ENCODE data around the gene ZBTB46. TPM values are rescaled to one million over a fixed set of nuclear protein-coding genes. Genes with fewer than 3 reads are reported as not detected.
A peak's percentile ranks its signal among the peaks of the same experiment; 100 is the strongest.
"Not testable (repeated sequence)": the region's sequence is repeated elsewhere in the genome, so short reads cannot be mapped to it uniquely, and the experiment has no call there.

ZBTB46 gene, protein sequence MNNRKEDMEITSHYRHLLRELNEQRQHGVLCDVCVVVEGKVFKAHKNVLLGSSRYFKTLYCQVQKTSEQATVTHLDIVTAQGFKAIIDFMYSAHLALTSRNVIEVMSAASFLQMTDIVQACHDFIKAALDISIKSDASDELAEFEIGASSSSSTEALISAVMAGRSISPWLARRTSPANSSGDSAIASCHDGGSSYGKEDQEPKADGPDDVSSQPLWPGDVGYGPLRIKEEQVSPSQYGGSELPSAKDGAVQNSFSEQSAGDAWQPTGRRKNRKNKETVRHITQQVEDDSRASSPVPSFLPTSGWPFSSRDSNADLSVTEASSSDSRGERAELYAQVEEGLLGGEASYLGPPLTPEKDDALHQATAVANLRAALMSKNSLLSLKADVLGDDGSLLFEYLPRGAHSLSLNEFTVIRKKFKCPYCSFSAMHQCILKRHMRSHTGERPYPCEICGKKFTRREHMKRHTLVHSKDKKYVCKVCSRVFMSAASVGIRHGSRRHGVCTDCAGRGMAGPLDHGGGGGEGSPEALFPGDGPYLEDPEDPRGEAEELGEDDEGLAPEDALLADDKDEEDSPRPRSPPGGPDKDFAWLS
- 9.0 TPM for total RNA-seq

DNA sequence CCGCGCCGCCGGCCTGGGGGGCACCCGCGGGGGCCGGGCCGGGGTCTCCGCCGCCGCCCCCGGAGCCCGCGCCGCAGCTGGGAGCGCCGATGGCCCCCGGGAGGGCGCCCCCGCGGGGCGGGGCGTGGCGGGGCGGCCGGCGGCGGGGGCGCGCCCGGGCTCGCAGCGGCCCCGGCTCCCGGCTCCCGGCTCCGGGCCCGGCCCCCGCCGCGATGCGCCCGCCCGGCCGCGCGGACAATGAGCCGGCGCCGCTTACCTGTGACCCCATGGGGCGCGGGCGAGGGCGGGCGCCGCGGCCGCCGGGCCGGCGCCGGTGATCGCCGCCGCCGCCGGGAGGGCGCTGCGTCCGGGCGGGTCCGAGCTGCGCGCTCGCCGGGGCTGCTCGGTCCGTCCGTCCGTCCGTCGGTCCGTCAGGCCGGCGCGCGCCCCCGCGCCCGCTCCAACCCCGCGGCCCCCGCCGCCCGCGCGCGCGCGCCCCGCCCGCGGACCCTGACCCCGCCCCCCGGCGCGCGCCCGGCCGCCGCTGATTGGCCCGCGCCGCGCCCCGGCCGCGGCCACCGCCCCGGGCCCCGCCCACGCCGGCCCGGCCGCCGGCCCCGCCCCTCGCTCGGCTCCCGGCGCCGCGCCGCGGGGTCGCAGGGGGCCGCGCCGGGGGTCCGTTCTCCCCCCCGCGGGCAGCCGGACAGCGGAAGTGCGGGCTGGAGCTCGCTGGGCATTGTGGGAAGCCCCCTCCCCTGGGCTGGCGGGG lies at the start of gene ZBTB46:
TSS of gene ZBTB46 (minus strand) at position 424 of the 748 bp plus-strand sequence. CDS start 40,507 bp downstream, outside the sequence.
- DNase-seq (ENCODE audit: low spot score): peak; percentile 46

GRCh38 chr20:63878899-63879663 lies 48.0 kb upstream of the ZBTB46 start:
- no peak for DNase-seq (ENCODE audit: low spot score)

- no peak for DNase-seq (ENCODE audit: low spot score)
Measured at GRCh38 chr20:63877755-63878470, 46.8 kb upstream of the ZBTB46 start.

DNA sequence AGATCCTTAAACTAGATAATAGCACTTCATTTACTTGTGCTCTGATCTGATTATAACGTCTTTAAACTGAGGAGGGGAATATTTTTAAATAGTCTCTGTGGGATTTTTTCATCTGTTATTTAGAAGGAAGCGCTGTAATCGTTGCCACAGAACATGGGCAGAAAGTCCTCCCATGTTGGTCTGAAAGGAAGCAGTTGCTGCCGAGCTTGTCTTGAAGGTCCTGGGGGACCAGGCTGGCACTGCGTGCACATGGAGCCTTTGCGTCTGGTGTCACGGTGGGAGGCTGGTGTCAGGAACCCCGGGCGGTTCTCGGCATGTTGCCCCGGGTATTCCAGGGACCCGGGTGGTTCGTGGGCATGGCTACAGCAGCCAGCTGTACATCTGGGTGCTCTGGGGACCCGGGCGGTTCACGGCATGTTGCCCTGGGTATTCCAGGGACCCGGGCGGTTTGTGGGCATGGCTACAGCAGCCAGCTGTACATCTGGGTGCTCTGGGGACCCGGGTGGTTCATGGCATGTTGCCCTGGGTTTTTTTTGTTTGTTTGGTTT lies 45.5 kb upstream of the ZBTB46 start:
- DNase-seq (ENCODE audit: low spot score): no peak

- DNase-seq (ENCODE audit: low spot score): not testable (repeated sequence)
Measured at GRCh38 chr20:63874241-63874640, 43.2 kb upstream of the ZBTB46 start.

- peak; percentile 55 for DNase-seq (ENCODE audit: low spot score)
Measured at GRCh38 chr20:63873477-63873971, 42.5 kb upstream of the ZBTB46 start.

GRCh38 chr20:63868264-63868663 lies 37.2 kb upstream of the ZBTB46 start:
- DNase-seq (ENCODE audit: low spot score): no peak

GRCh38 chr20:63867042-63867441 lies 36.0 kb upstream of the ZBTB46 start:
- not testable (repeated sequence) for DNase-seq (ENCODE audit: low spot score)

- DNase-seq (ENCODE audit: low spot score): peak; percentile 99
Measured at GRCh38 chr20:63864978-63865640, 34.0 kb upstream of the ZBTB46 start, which contains the start of gene TPD52L2. TPD52L2 (plus strand) TSS chr20:63865270; CDS start chr20:63865366, 96 bp downstream.

- DNase-seq (ENCODE audit: low spot score): no peak
Measured at GRCh38 chr20:63864545-63864977, 33.5 kb upstream of the ZBTB46 start.

DNA sequence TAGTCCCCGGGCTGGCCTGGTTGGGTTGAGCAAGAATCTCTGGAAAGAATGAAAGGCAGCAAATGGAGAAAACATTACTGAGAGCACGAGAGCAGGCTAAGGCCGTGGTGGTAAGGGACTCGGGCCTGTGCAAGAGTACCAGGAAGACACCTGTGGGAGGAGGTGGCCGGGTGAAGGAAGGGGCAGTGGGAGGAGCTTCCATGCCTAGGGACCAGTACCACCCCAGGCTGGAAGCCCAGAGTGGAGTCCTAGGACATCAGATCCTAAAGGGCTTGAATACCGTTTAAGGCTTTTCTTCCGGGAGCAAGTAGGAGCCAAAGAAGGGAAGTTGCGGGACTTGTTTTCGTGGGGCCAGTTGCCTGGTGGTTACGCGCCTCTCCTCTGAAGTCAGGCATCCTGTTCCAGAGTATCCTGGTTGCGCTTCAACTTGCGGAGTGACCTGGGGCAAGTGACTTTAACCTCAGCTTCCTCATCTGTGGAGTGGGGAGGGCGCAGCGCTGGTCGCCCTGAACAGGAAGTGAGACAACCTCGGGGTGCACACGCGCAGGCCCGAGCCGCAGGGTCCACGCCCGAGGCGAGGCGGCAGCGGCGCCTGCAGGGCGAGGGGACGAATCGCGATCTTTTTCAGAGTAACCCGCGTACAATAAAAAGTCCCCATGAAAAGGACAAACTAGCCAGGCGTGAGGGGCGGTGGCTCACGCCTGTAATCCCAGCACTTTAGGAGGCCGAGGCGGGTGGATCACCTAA lies 32.9 kb upstream of the ZBTB46 start:
- peak; percentile 87 for DNase-seq (ENCODE audit: low spot score)

- no peak for DNase-seq (ENCODE audit: low spot score)
Measured at GRCh38 chr20:63863021-63863797, 32.1 kb upstream of the ZBTB46 start.

DNA sequence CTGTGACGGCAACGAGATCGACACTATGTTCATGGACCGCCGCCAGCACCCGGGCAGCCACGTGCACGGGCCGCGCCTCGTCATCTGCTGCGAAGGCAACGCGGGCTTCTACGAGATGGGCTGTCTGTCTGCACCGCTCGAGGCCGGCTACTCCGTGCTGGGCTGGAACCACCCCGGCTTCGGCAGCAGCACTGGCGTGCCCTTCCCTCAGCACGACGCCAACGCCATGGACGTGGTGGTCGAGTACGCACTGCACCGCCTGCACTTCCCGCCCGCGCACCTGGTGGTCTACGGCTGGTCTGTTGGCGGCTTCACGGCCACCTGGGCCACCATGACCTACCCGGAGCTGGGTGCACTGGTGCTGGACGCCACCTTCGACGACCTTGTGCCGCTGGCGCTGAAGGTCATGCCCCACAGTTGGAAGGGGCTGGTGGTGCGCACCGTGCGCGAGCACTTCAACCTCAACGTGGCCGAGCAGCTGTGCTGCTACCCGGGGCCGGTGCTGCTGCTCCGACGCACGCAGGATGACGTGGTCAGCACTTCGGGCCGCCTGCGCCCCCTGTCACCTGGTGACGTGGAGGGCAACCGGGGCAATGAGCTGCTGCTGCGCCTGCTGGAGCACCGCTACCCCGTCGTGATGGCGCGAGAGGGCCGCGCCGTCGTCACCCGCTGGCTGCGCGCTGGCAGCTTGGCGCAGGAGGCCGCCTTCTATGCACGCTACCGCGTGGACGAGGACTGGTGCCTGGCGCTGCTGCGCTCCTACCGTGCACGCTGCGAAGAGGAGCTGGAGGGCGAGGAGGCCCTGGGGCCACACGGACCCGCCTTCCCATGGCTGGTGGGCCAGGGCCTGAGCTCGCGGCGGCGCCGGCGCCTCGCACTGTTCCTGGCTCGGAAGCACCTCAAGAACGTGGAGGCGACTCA lies 31.2 kb upstream of the ZBTB46 start:
- DNase-seq (ENCODE audit: low spot score): no peak

- DNase-seq (ENCODE audit: low spot score): no peak
Measured at GRCh38 chr20:63861365-63861934, 30.4 kb upstream of the ZBTB46 start, which contains the start of gene ABHD16B. ABHD16B (plus strand) TSS chr20:63861498; CDS start chr20:63861541, 43 bp downstream.

GRCh38 chr20:63860325-63861051 lies 29.4 kb upstream of the ZBTB46 start:
- DNase-seq (ENCODE audit: low spot score): no peak

DNA sequence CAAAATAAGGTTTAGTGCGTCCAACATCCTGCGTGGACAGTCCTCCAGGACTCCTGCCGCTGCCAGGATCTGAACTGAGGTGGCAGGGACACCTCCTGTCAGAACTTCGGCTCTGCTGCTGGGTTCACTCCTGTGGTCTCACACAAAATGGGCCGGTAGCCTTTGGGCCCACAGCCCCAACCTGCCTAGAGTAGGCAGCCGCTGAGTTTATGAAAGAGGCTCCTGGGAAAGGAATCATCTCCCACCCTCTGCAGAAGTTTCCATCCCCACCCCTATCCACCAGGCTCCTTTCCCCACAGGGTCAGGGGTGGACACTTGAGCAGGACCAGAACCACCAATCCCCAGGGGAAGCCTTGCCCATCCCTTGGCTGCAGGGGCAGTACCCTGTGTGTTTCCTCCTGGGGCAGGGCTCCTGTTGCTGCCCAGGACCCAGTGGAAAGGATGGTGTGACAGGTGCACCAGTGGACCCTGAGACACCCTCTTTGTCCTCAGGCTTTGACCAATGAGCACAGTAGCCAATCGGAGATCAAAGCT lies 28.2 kb upstream of the ZBTB46 start:
- DNase-seq (ENCODE audit: low spot score): no peak

Measured in mucosa of gallbladder (tissue), 1 donor.